CD14-positive monocyte (primary cell): ENCODE data around the gene ITSN1. TPM values are rescaled to one million over a fixed set of nuclear protein-coding genes. Genes with fewer than 3 reads are reported as not detected.

ENCODE experiments used
- DNase-seq, 3 donors: peaks; one replicate each; pipeline ENCODE4 v3.0.0-alpha.2; 2011 to 2022
- H2AFZ ChIP-seq: 2 replicates; pipeline ENCODE4 v1.6.0; 2012; ENCODE audit warnings: mild to moderate bottlenecking, low read depth, low read length, inconsistent platforms; ENCODE audit not compliant: insufficient read depth, poor library complexity, severe bottlenecking
- H3K27ac ChIP-seq, 2 donors: 1 replicate in 1 of 2; 2 replicates in 1 of 2; pipeline ENCODE4 v1.5.1; 2012 to 2013; ENCODE audit warnings: low read length in 2 of 2, control low read depth in 1 of 2, inconsistent platforms in 1 of 2, low read depth in 1 of 2, mild to moderate bottlenecking in 1 of 2
- H3K27me3 ChIP-seq, 2 donors: one replicate each; pipeline versions ENCODE4 v1.6.0 to v1.6.1; 2011 to 2013; ENCODE audit warnings: low read length in 2 of 2; ENCODE audit not compliant: control insufficient read depth in 2 of 2, insufficient read depth in 2 of 2
- H3K36me3 ChIP-seq, 2 donors: replicated peaks in 1 of 2; 1 replicate in 1 of 2; 2 replicates in 1 of 2; pipeline versions ENCODE4 v1.5.1 to v1.6.1; 2012 to 2013; ENCODE audit warnings: low read length in 2 of 2, control low read depth in 1 of 2, inconsistent platforms in 1 of 2, mild to moderate bottlenecking in 1 of 2; ENCODE audit not compliant: insufficient read depth in 2 of 2, control insufficient read depth in 1 of 2
- H3K4me1 ChIP-seq, 2 donors: 1 replicate in 1 of 2; 2 replicates in 1 of 2; pipeline versions ENCODE4 v1.5.1 to v1.6.1; 2012 to 2013; ENCODE audit warnings: low read length in 2 of 2, control low read depth in 1 of 2, inconsistent platforms in 1 of 2, mild to moderate bottlenecking in 1 of 2, moderate library complexity in 1 of 2; ENCODE audit not compliant: insufficient read depth in 2 of 2, control insufficient read depth in 1 of 2
- H3K4me2 ChIP-seq: replicated peaks from 2 replicates; pipeline ENCODE3; 2012; ENCODE audit warnings: low read length, moderate library complexity, mild to moderate bottlenecking; ENCODE audit not compliant: poor library complexity, severe bottlenecking; ENCODE audit errors: extremely low read depth
- H3K4me3 ChIP-seq, 3 experiments: fragments of 200-600 bp in 1 of 3; sonication (generic) in 1 of 3; replicated peaks in 1 of 3; 1 replicate in 2 of 3; 2 replicates in 1 of 3; pipeline ENCODE4 v1.5.1; 2011 to 2013; ENCODE audit warnings: low read length in 3 of 3, mild to moderate bottlenecking in 3 of 3, control low read depth in 2 of 3, low read depth in 2 of 3, inconsistent platforms in 1 of 3, moderate library complexity in 1 of 3
- H3K79me2 ChIP-seq: 2 replicates; pipeline ENCODE4 v1.6.0; 2012; ENCODE audit warnings: mild to moderate bottlenecking, control low read depth, inconsistent platforms, low read length, moderate library complexity; ENCODE audit not compliant: insufficient read depth
- H3K9ac ChIP-seq: 2 replicates; pipeline ENCODE4 v1.6.0; 2017; ENCODE audit warnings: low read length, mild to moderate bottlenecking; ENCODE audit not compliant: insufficient read depth, poor library complexity, severe bottlenecking
- H3K9me3 ChIP-seq, 2 donors: replicated peaks in 1 of 2; 1 replicate in 1 of 2; 2 replicates in 1 of 2; pipeline versions ENCODE4 v1.5.1 to v1.6.1; 2012 to 2013; ENCODE audit warnings: low read length in 2 of 2, control low read depth in 1 of 2; ENCODE audit not compliant: control insufficient read depth in 1 of 2, insufficient read depth in 1 of 2
- H4K20me1 ChIP-seq: 2 replicates; pipeline ENCODE4 v1.6.0; 2012; ENCODE audit warnings: mild to moderate bottlenecking, low read length, control low read depth, moderate library complexity; ENCODE audit not compliant: insufficient read depth
- H3K27ac Mint-ChIP-seq, 7 donors: one replicate each; pipeline ENCODE4 v1.8.0; 2020; ENCODE audit warnings: mild to moderate bottlenecking in 7 of 7, mixed read lengths in 7 of 7, moderate library complexity in 6 of 7, inconsistent platforms in 2 of 7
- H3K27me3 Mint-ChIP-seq, 3 donors: one replicate each; pipeline ENCODE4 v1.8.0; 2021 to 2022; ENCODE audit warnings: low read depth in 3 of 3, mild to moderate bottlenecking in 3 of 3, mixed read lengths in 3 of 3, moderate library complexity in 3 of 3, inconsistent platforms in 1 of 3
- H3K36me3 Mint-ChIP-seq, 2 donors: one replicate each; pipeline ENCODE4 v1.8.0; 2020; ENCODE audit warnings: mixed read lengths in 2 of 2, inconsistent platforms in 1 of 2, mild to moderate bottlenecking in 1 of 2
- H3K4me1 Mint-ChIP-seq: one replicate; pipeline ENCODE4 v1.8.0; 2020; ENCODE audit warnings: mild to moderate bottlenecking, mixed read lengths
- H3K4me3 Mint-ChIP-seq, 2 donors: one replicate each; pipeline ENCODE4 v1.8.0; 2020; ENCODE audit warnings: mild to moderate bottlenecking in 2 of 2, mixed read lengths in 2 of 2, moderate library complexity in 1 of 2
- H3K9me3 Mint-ChIP-seq, 7 donors: one replicate each; pipeline ENCODE4 v1.8.0; 2020 to 2022; ENCODE audit warnings: mixed read lengths in 7 of 7, mild to moderate bottlenecking in 6 of 7, moderate library complexity in 6 of 7, inconsistent platforms in 2 of 7
- CTCF ChIP-seq: fragments of 200-600 bp; IDR thresholded peaks from one replicate; pipeline ENCODE4 v1.8.0; 2022; ENCODE audit warnings: antibody characterized with exemption, mild to moderate bottlenecking
- WGBS: methylation state at CpG from one replicate; pipeline ENCODE4 v1.1.5; 2013; ENCODE audit warnings: missing lambda C conversion rate; ENCODE audit not compliant: insufficient coverage; 5-methylcytosine and 5-hydroxymethylcytosine counted together
- intact Hi-C, 2 donors: fragments of 100-400 bp; cut with micrococcal nuclease; formaldehyde crosslinking; loops; one replicate each; pipeline versions ENCODE4 v1.15.0 to v1.15.1; 2023
- polyA plus RNA-seq, 3 donors: library from polyadenylated mRNA; depleted of rRNA in 1 of 3; unstranded in 2 of 3; stranded (reverse) in 1 of 3; fragments of 300-500 nt in 2 of 3; fragments of >200 nt in 1 of 3; fragmentation: Illumina TruSeq in 2 of 3; gene quantifications; 1 replicate in 2 of 3; 2 replicates in 1 of 3; pipeline ENCODE4 v1.2.3, GENCODE V29; 2012 to 2021

The ITSN1 gene
- polyA plus RNA-seq, 3 donors = 4.7 to 10.3 (median 5.1) TPM

GRCh38 chr21:33828083-33828482, 185.8 kb downstream of the ITSN1 start:
- peaks cover 51 to 64% of the 10 kb centered on the region in 2 donors for H3K36me3 Mint-ChIP-seq
- H2AFZ ChIP-seq = no peak overlapping the region
- H3K79me2 ChIP-seq = no peaks in the 10 kb centered on the region
- H3K4me1 Mint-ChIP-seq = no peaks in the 10 kb centered on the region
- intact Hi-C loops = no loop called here
- no peak overlapping the region for H3K27ac Mint-ChIP-seq
- no peak for DNase-seq
- H3K4me1 ChIP-seq = no peaks in the 10 kb centered on the region
- no peak overlapping the region for H3K27ac ChIP-seq
- WGBS = 98% methylated on average over 4 of the region's 4 CpGs
- no peak overlapping the region for H3K9ac ChIP-seq
- H3K9me3 Mint-ChIP-seq = peaks cover 1 to 9% (median 5%) of the 10 kb centered on the region in 7 donors
- TF ChIP-seq CTCF = no peak
- H3K4me3 Mint-ChIP-seq = no peak overlapping the region
- H3K9me3 ChIP-seq = peaks cover 0 to 5% of the 10 kb centered on the region in 2 donors
- no peak overlapping the region for H3K4me3 ChIP-seq
- H4K20me1 ChIP-seq = no peaks in the 10 kb centered on the region
- peaks cover 0 to 2% (median 1%) of the 10 kb centered on the region in 3 donors for H3K27me3 Mint-ChIP-seq
- no peaks in the 10 kb centered on the region for H3K27me3 ChIP-seq
- H3K4me2 ChIP-seq = no peak overlapping the region
- H3K36me3 ChIP-seq = peaks cover 22 to 28% of the 10 kb centered on the region in 2 donors

GRCh38 chr21:33828577-33828976, 186.3 kb downstream of the ITSN1 start:
- Histone ChIP-seq H3K4me3 (no peak overlapping the region), H3K4me1 (no peaks in the 10 kb centered on the region), H3K9me3 (peaks cover 0 to 5% of the 10 kb centered on the region in 2 donors), H3K9ac (no peak overlapping the region), H3K4me2 (no peak overlapping the region), H3K36me3 (peaks cover 17 to 28% of the 10 kb centered on the region in 2 donors), H4K20me1 (no peaks in the 10 kb centered on the region), H3K27me3 (no peaks in the 10 kb centered on the region), H3K79me2 (no peaks in the 10 kb centered on the region), H3K27ac (no peak overlapping the region), H2AFZ (no peak overlapping the region)
- Mint-ChIP-seq H3K36me3 (peaks cover 46 to 60% of the 10 kb centered on the region in 2 donors), H3K4me1 (no peaks in the 10 kb centered on the region), H3K9me3 (peaks cover 1 to 9% (median 5%) of the 10 kb centered on the region in 7 donors), H3K4me3 (no peak overlapping the region), H3K27me3 (peaks cover 0 to 2% (median 1%) of the 10 kb centered on the region in 3 donors), H3K27ac (no peak overlapping the region)
- TF ChIP-seq CTCF = no peak
- no peak for DNase-seq
- 100% methylated on average over 1 of the region's 4 CpGs for WGBS
- intact Hi-C loops = no loop called here
